SK-N-SH treated with all-trans-retinoic acid at 6 μM for 48 hours (cell line): ENCODE data around the gene MTHFD1.
A peak's percentile ranks its signal among the peaks of the same experiment; 100 is the strongest.

Experiments used
- ATAC-seq: fragments of 200-7000 bp; cut with Tn5 transposase; 3 replicates; pipeline ENCODE4 v1.9.1; 2020; ENCODE audit warnings: mild to moderate bottlenecking, moderate library complexity
- ARNTL ChIP-seq: fragments of 450-650 bp; formaldehyde crosslinking; IDR thresholded peaks from 2 replicates; pipeline ENCODE4 v1.5.0; 2020; ENCODE audit warnings: low read depth, mild to moderate bottlenecking, moderate library complexity, borderline replicate concordance
- BACH2 ChIP-seq: fragments of 250-450 bp; sonication (Bioruptor Pico); IDR thresholded peaks from 2 replicates; pipeline ENCODE4 v1.9.0; 2021; ENCODE audit warnings: mild to moderate bottlenecking, borderline replicate concordance
- CSDC2 ChIP-seq: fragments of 250-450 bp; sonication (Bioruptor Pico); IDR thresholded peaks from 2 replicates; pipeline ENCODE4 v1.5.0; 2020; ENCODE audit warnings: mild to moderate bottlenecking, moderate library complexity
- CSRNP3 ChIP-seq: fragments of 250-450 bp; sonication (Bioruptor Pico); IDR thresholded peaks from 2 replicates; pipeline ENCODE4 v1.5.1; 2021; ENCODE audit warnings: mild to moderate bottlenecking, moderate library complexity
- ESRRG ChIP-seq: fragments of 250-450 bp; sonication (Bioruptor Pico); IDR thresholded peaks from 2 replicates; pipeline ENCODE4 v1.6.1; 2021; ENCODE audit warnings: mild to moderate bottlenecking
- GLIS3 ChIP-seq: fragments of 250-450 bp; sonication (Bioruptor Pico); IDR thresholded peaks from 2 replicates; pipeline ENCODE4 v1.5.0; 2020; ENCODE audit warnings: mild to moderate bottlenecking, moderate library complexity
- ISL1 ChIP-seq: fragments of 250-450 bp; sonication (Bioruptor Pico); IDR thresholded peaks from 2 replicates; pipeline ENCODE4 v2.1.2; 2022; ENCODE audit warnings: mild to moderate bottlenecking, moderate library complexity
- OSR1 ChIP-seq: fragments of 250-450 bp; sonication (Bioruptor Pico); IDR thresholded peaks from 2 replicates; pipeline ENCODE4 v1.8.0; 2022; ENCODE audit warnings: moderate library complexity, mild to moderate bottlenecking, inconsistent platforms
- PATZ1 ChIP-seq: fragments of 250-450 bp; sonication (Bioruptor Pico); IDR thresholded peaks from 2 replicates; pipeline ENCODE4 v1.8.0; 2020; ENCODE audit warnings: mild to moderate bottlenecking, moderate library complexity, borderline replicate concordance
- POU6F1 ChIP-seq: fragments of 250-450 bp; sonication (Bioruptor Pico); IDR thresholded peaks from 2 replicates; pipeline ENCODE4 v1.8.0; 2021; ENCODE audit warnings: low read depth, mild to moderate bottlenecking, moderate library complexity, borderline replicate concordance
- PPARA ChIP-seq: fragments of 250-450 bp; sonication (Bioruptor Pico); IDR thresholded peaks from 2 replicates; pipeline ENCODE4 v1.5.0; 2020; ENCODE audit warnings: mild to moderate bottlenecking, borderline replicate concordance
- RARB ChIP-seq: fragments of 250-450 bp; sonication (Bioruptor Pico); IDR thresholded peaks from 2 replicates; pipeline ENCODE4 v1.8.0; 2021; ENCODE audit warnings: mild to moderate bottlenecking, moderate library complexity
- TCF4 ChIP-seq: fragments of 250-450 bp; sonication (Bioruptor Pico); IDR thresholded peaks from 2 replicates; pipeline ENCODE4 v1.8.0; 2021; ENCODE audit warnings: mild to moderate bottlenecking, moderate library complexity, borderline replicate concordance
- TOX ChIP-seq: fragments of 250-450 bp; sonication (Bioruptor Pico); IDR thresholded peaks from 2 replicates; pipeline ENCODE4 v1.8.0; 2021; ENCODE audit warnings: mild to moderate bottlenecking, moderate library complexity, borderline replicate concordance
- TSHZ2 ChIP-seq: fragments of 250-450 bp; sonication (Bioruptor Pico); IDR thresholded peaks from 2 replicates; pipeline ENCODE4 v1.5.0; 2020; ENCODE audit warnings: mild to moderate bottlenecking, moderate library complexity
- ZC3H10 ChIP-seq: fragments of 250-450 bp; sonication (Bioruptor Pico); IDR thresholded peaks from 2 replicates; pipeline ENCODE4 v1.5.1; 2021; ENCODE audit warnings: mild to moderate bottlenecking, moderate library complexity
- ZFP3 ChIP-seq: fragments of 250-450 bp; sonication (Bioruptor Pico); IDR thresholded peaks from 2 replicates; pipeline ENCODE4 v1.5.0; 2020; ENCODE audit warnings: mild to moderate bottlenecking, moderate library complexity
- ZFP30 ChIP-seq: fragments of 450-650 bp; formaldehyde crosslinking; IDR thresholded peaks from 2 replicates; pipeline ENCODE4 v1.5.0; 2022; ENCODE audit warnings: mild to moderate bottlenecking, moderate library complexity
- ZNF565 ChIP-seq: fragments of 450-650 bp; formaldehyde crosslinking; conservative IDR thresholded peaks from 2 replicates; pipeline ENCODE4 v1.5.0; 2020; ENCODE audit warnings: low read depth, mild to moderate bottlenecking, moderate library complexity
- ZNF70 ChIP-seq: fragments of 450-650 bp; formaldehyde crosslinking; IDR thresholded peaks from 2 replicates; pipeline ENCODE4 v1.5.0; 2020; ENCODE audit warnings: mild to moderate bottlenecking, moderate library complexity
- ZNF8 ChIP-seq: fragments of 450-650 bp; formaldehyde crosslinking; IDR thresholded peaks from 2 replicates; pipeline ENCODE4 v1.5.0; 2020; ENCODE audit warnings: mild to moderate bottlenecking, moderate library complexity

The MTHFD1 gene

GRCh38 chr14:64504310-64504896 is 116.2 kb downstream of the MTHFD1 start, which contains the start of gene ZBTB1:
Gene ZBTB1, plus strand, starts transcription at chr14:64504770. Its CDS starts 16,735 bp downstream, at chr14:64521505.
- ATAC-seq, result peak; percentile 57
- TF ChIP-seq GLIS3 (CRISPR knock-in tag), result peak; percentile 26; the same call in 1 of the 2 replicates
- no peak for TF ChIP-seq TSHZ2 (CRISPR knock-in tag)

- peak; percentile 28 for ATAC-seq
- TF ChIP-seq OSR1 (CRISPR knock-in tag), result no peak
- no peak for TF ChIP-seq ZNF8 (CRISPR knock-in tag)
- no peak for TF ChIP-seq PPARA (CRISPR knock-in tag)
- no peak for TF ChIP-seq PATZ1 (CRISPR knock-in tag)
- TF ChIP-seq ZFP3 (CRISPR knock-in tag), result no peak
- TF ChIP-seq BACH2 (CRISPR knock-in tag), result no peak
- no peak for TF ChIP-seq ISL1 (CRISPR knock-in tag)
- no peak for TF ChIP-seq TSHZ2 (CRISPR knock-in tag)
- TF ChIP-seq ZFP30, result no peak
- TF ChIP-seq POU6F1, result no peak
- TF ChIP-seq TOX (CRISPR knock-in tag), result no peak
- no peak for TF ChIP-seq RARB (CRISPR knock-in tag)
- TF ChIP-seq ARNTL (CRISPR knock-in tag), result no peak
- TF ChIP-seq CSRNP3 (CRISPR knock-in tag), result no peak
- no peak for TF ChIP-seq ZNF565 (CRISPR knock-in tag)
- no peak; the same call in 1 of the 2 replicates for TF ChIP-seq CSDC2 (CRISPR knock-in tag)
These were observed 117.0 kb downstream of the MTHFD1 start for GRCh38 chr14:64504897-64505794.

GRCh38 chr14:64506721-64507120 is 118.6 kb downstream of the MTHFD1 start:
- ATAC-seq, result no peak

More at GRCh38 chr14:64506721-64507120, 118.6 kb downstream of the MTHFD1 start:
- no peak for TF ChIP-seq ZNF8 (CRISPR knock-in tag)
- TF ChIP-seq TSHZ2 (CRISPR knock-in tag), result no peak
- no peak for TF ChIP-seq CSDC2 (CRISPR knock-in tag)
- TF ChIP-seq RARB (CRISPR knock-in tag), result no peak
- no peak for TF ChIP-seq ESRRG
- no peak for TF ChIP-seq ARNTL (CRISPR knock-in tag)
- no peak for TF ChIP-seq ISL1 (CRISPR knock-in tag)
- no peak for TF ChIP-seq TCF4 (CRISPR knock-in tag)
- no peak for TF ChIP-seq ZNF565 (CRISPR knock-in tag)
- TF ChIP-seq GLIS3 (CRISPR knock-in tag), result no peak
- TF ChIP-seq ZFP30, result no peak
- no peak for TF ChIP-seq ZC3H10 (CRISPR knock-in tag)
- TF ChIP-seq ZNF70, result no peak
- no peak for TF ChIP-seq ZFP3 (CRISPR knock-in tag)
